DND-41 (cell line): Measurements from ENCODE around the gene AUTS2.

ENCODE experiments used
- CTCF ChIP-seq: IDR thresholded peaks from 2 replicates; pipeline ENCODE4 v1.5.1; 2012; ENCODE audit warnings: borderline replicate concordance, low read length, moderate library complexity, mild to moderate bottlenecking; ENCODE audit not compliant: poor library complexity, severe bottlenecking; ENCODE audit errors: extremely low read depth
- EZH2 ChIP-seq: IDR thresholded peaks from 3 replicates; pipeline ENCODE4 v1.6.1; 2012; ENCODE audit warnings: borderline replicate concordance, low read depth, mild to moderate bottlenecking, moderate library complexity, low read length, inconsistent platforms; ENCODE audit not compliant: severe bottlenecking

DNA sequence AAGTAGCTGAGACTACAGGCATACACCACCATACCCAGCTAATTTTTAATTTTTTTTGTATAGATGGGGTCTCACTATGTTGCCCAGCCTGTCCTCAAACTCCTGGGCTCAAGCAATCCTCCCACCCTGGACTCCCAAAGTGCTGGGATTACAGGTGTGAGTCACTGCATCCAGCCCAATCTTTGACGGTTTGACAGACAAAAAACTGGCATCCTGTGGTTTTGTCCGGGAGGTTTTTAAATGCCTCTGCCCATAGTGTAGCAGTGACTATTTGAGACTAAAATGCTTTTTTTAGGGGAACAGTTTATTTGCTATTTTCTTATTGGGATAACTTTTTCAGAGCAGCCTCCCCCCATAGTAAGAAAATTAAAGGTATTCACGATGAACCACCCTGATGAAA is 1010.0 kb downstream of the AUTS2 start:
- no peak for TF ChIP-seq CTCF
- TF ChIP-seq EZH2, result no peak
